NCI-H345 treated with DMSO at 0.1 percent for 48 hours (cell line): Measurements from ENCODE around the gene PLA2G2C.
A peak's percentile ranks its signal among the peaks of the same experiment; 100 is the strongest.

Source experiments
- DNase-seq: peaks from one replicate; lab custom pipeline; 2025; ENCODE audit not compliant: unreplicated experiment; lab: John Stamatoyannopoulos, UW

Gene PLA2G2C

GRCh38 chr1:20209471-20209870, 23.2 kb upstream of the PLA2G2C start:
- DNase-seq: no peak

- DNase-seq: no peak
Measured at GRCh38 chr1:20207546-20207945, 21.2 kb upstream of the PLA2G2C start.

GRCh38 chr1:20202166-20202565, 15.8 kb upstream of the PLA2G2C start:
- no peak for DNase-seq

- no peak for DNase-seq
Measured at GRCh38 chr1:20200966-20201365, 14.6 kb upstream of the PLA2G2C start.

GRCh38 chr1:20199840-20200239, 13.5 kb upstream of the PLA2G2C start:
- no peak for DNase-seq

GRCh38 chr1:20199403-20199802, 13.1 kb upstream of the PLA2G2C start:
- no peak for DNase-seq

GRCh38 chr1:20198918-20199317, 12.6 kb upstream of the PLA2G2C start:
- no peak for DNase-seq

- no peak for DNase-seq
Measured at GRCh38 chr1:20198296-20198695, 12.0 kb upstream of the PLA2G2C start.

- DNase-seq: no peak
Measured at GRCh38 chr1:20197329-20197791, 11.0 kb upstream of the PLA2G2C start.

- DNase-seq: no peak
Measured at GRCh38 chr1:20195462-20195780, 9.1 kb upstream of the PLA2G2C start.

GRCh38 chr1:20194757-20195461, 8.6 kb upstream of the PLA2G2C start:
- DNase-seq: peak; percentile 14

- no peak for DNase-seq
Measured at GRCh38 chr1:20194224-20194623, 7.9 kb upstream of the PLA2G2C start.

- no peak for DNase-seq
Measured at GRCh38 chr1:20192871-20193411, 6.6 kb upstream of the PLA2G2C start.

GRCh38 chr1:20192364-20192763, 6.0 kb upstream of the PLA2G2C start:
- no peak for DNase-seq

GRCh38 chr1:20191266-20191825, 5.0 kb upstream of the PLA2G2C start:
- no peak for DNase-seq

- DNase-seq: no peak
Measured at GRCh38 chr1:20190256-20191160, 4.2 kb upstream of the PLA2G2C start.

- no peak for DNase-seq
Measured at GRCh38 chr1:20189664-20190063, 3.3 kb upstream of the PLA2G2C start.

GRCh38 chr1:20188455-20188817, 2.1 kb upstream of the PLA2G2C start:
- no peak for DNase-seq

- DNase-seq: no peak
Measured at GRCh38 chr1:20187813-20188454, 1.6 kb upstream of the PLA2G2C start.

GRCh38 chr1:20187103-20187812, 940 bp upstream of the PLA2G2C start:
- no peak for DNase-seq
